ENCODE data around the gene DNER. TPM values are rescaled to one million over a fixed set of nuclear protein-coding genes. Genes with fewer than 3 reads are reported as not detected.
"Not testable (repeated sequence)": the region's sequence is repeated elsewhere in the genome, so short reads cannot be mapped to it uniquely, and the experiment has no call there.

Gene DNER
- total RNA-seq, 3 donors from 2014 or later = 0.55 to 8.4 (median 0.99) TPM

- Histone ChIP-seq H3K4me3 (no peak overlapping the region), H3K36me3 (ENCODE audit: low read depth) (no peaks in the 10 kb centered on the region), H3K9me3 (no peaks in the 10 kb centered on the region), H3K4me1 (ENCODE audit: low read depth) (no peaks in the 10 kb centered on the region)
- no peak for TF ChIP-seq CTCF (IDR thresholded peaks at IDR 0.05)
- DNase-seq (peak in 2 of 3 donors; percentile 46 to 47), ATAC-seq (peak; percentile 31)
- intact Hi-C loops (cut with DNase I, micrococcal nuclease) = no loop called here
These were observed 372.0 kb downstream of the DNER start for GRCh38 chr2:229342376-229342775.

GRCh38 chr2:229340086-229340760, 374.1 kb downstream of the DNER start:
- Histone ChIP-seq H3K9me3 (no peaks in the 10 kb centered on the region), H3K4me1 (ENCODE audit: low read depth) (no peaks in the 10 kb centered on the region), H3K36me3 (ENCODE audit: low read depth) (no peaks in the 10 kb centered on the region), H3K4me3 (no peak overlapping the region)
- no peak for TF ChIP-seq CTCF (IDR thresholded peaks at IDR 0.05)
- no peak for ATAC-seq
- no peak for DNase-seq
- intact Hi-C loops (cut with DNase I, micrococcal nuclease) = no loop called here

GRCh38 chr2:229339618-229340017, 374.7 kb downstream of the DNER start:
- intact Hi-C loops (cut with DNase I, micrococcal nuclease) = no loop called here
- ATAC-seq = no peak
- no peaks in the 10 kb centered on the region for H3K36me3 ChIP-seq (ENCODE audit: low read depth)

GRCh38 chr2:229339171-229339570, 375.2 kb downstream of the DNER start:
- ATAC-seq; H3K36me3 ChIP-seq (ENCODE audit: low read depth); DNase-seq; H3K9me3 ChIP-seq; H3K4me3 ChIP-seq; intact Hi-C loops (cut with DNase I, micrococcal nuclease); H3K4me1 ChIP-seq (ENCODE audit: low read depth): not testable (repeated sequence)

More at GRCh38 chr2:229339618-229340017, 374.7 kb downstream of the DNER start:
- Histone ChIP-seq H3K4me3 (no peak overlapping the region), H3K4me1 (ENCODE audit: low read depth) (no peaks in the 10 kb centered on the region), H3K9me3 (no peaks in the 10 kb centered on the region)
- no peak for DNase-seq
- TF ChIP-seq CTCF (IDR thresholded peaks at IDR 0.05) = no peak

GRCh38 chr2:229335877-229336346, 378.4 kb downstream of the DNER start:
- H3K4me1 ChIP-seq (ENCODE audit: low read depth) = no peaks in the 10 kb centered on the region
- H3K9me3 ChIP-seq = no peaks in the 10 kb centered on the region
- intact Hi-C loops (cut with DNase I, micrococcal nuclease) = no loop called here
- H3K4me3 ChIP-seq = no peak overlapping the region
- DNase-seq (no peak), ATAC-seq (no peak)
- TF ChIP-seq CTCF (IDR thresholded peaks at IDR 0.05) = no peak
- H3K36me3 ChIP-seq (ENCODE audit: low read depth) = no peaks in the 10 kb centered on the region

GRCh38 chr2:229335330-229335729, 379.0 kb downstream of the DNER start:
- TF ChIP-seq CTCF (IDR thresholded peaks at IDR 0.05) = no peak
- H3K9me3 ChIP-seq = no peaks in the 10 kb centered on the region
- H3K4me1 ChIP-seq (ENCODE audit: low read depth) = no peaks in the 10 kb centered on the region
- no peak overlapping the region for H3K4me3 ChIP-seq
- DNase-seq (no peak), ATAC-seq (no peak)
- no peaks in the 10 kb centered on the region for H3K36me3 ChIP-seq (ENCODE audit: low read depth)
- intact Hi-C loops (cut with DNase I, micrococcal nuclease) = no loop called here
